H1 (cell line): ENCODE results near the gene ATF7. TPM values are rescaled to one million over a fixed set of nuclear protein-coding genes. Genes with fewer than 3 reads are reported as not detected.

Source experiments
- CTCF ChIA-PET: fragments of 300-600 bp; sonication (Branson Sonifier 250); formaldehyde crosslinking; loops from one replicate; lab custom pipeline; 2021; ENCODE audit not compliant: partially characterized antibody; lab: Charles Lee
- POLR2A ChIA-PET: fragments of 300-600 bp; sonication (Branson Sonifier 250); formaldehyde crosslinking; loops from one replicate; lab custom pipeline; 2021; ENCODE audit warnings: inconsistent platforms; ENCODE audit not compliant: partially characterized antibody; lab: Charles Lee
- DNase-seq, 2 experiments: peaks; one replicate each; pipeline versions ENCODE4 v3.0.0 to v3.0.0-alpha.2; 2010 to 2022; ENCODE audit warnings: low spot score in 2 of 2, low read depth in 1 of 2, mixed read lengths in 1 of 2
- FAIRE-seq: peaks from 2 replicates; lab custom pipeline; 2011; peaks lifted over from hg19 to GRCh38; lab: Jason Lieb, UNC
- H2AFZ ChIP-seq: 2 replicates; pipeline ENCODE4 v1.8.1; 2012; ENCODE audit warnings: low read length, inconsistent platforms
- H2AK5ac ChIP-seq: 2 replicates; pipeline ENCODE4 v1.6.1; 2013; ENCODE audit warnings: low read depth, low read length
- H2BK120ac ChIP-seq: replicated peaks from 2 replicates; pipeline ENCODE3; 2013; ENCODE audit warnings: low read depth, low read length, inconsistent platforms
- H2BK12ac ChIP-seq: 2 replicates; pipeline ENCODE4 v1.6.1; 2013; ENCODE audit warnings: low read depth, low read length
- H2BK15ac ChIP-seq: 2 replicates; pipeline ENCODE4 v1.6.1; 2013; ENCODE audit warnings: low read length
- H2BK20ac ChIP-seq: 2 replicates; pipeline ENCODE4 v1.6.1; 2013; ENCODE audit warnings: low read length
- H2BK5ac ChIP-seq: 2 replicates; pipeline ENCODE4 v1.6.1; 2013; ENCODE audit warnings: low read depth, low read length
- H3K14ac ChIP-seq: 2 replicates; pipeline ENCODE4 v1.6.1; 2013; ENCODE audit warnings: inconsistent platforms; ENCODE audit not compliant: insufficient read length
- H3K18ac ChIP-seq: 2 replicates; pipeline ENCODE4 v1.6.1; 2013; ENCODE audit warnings: low read length; ENCODE audit errors: extremely low read depth
- H3K23ac ChIP-seq: 2 replicates; pipeline ENCODE4 v1.6.1; 2013; ENCODE audit warnings: inconsistent platforms; ENCODE audit not compliant: insufficient read length
- H3K23me2 ChIP-seq: 2 replicates; pipeline ENCODE4 v1.6.1; 2013; ENCODE audit warnings: low read depth, low read length
- H3K27ac ChIP-seq: 2 replicates; pipeline ENCODE4 v1.6.1; 2011; ENCODE audit warnings: low read depth, low read length, inconsistent platforms
- H3K27me3 ChIP-seq, 4 experiments: replicated peaks in 1 of 4; 1 replicate in 1 of 4; 2 replicates in 3 of 4; pipeline versions ENCODE4 v1.6.1 to v1.8.1; 2011 to 2013; ENCODE audit warnings: low read length in 3 of 4, mild to moderate bottlenecking in 3 of 4, inconsistent platforms in 2 of 4, mixed read lengths in 2 of 4, moderate library complexity in 1 of 4; ENCODE audit not compliant: control insufficient read depth in 3 of 4, insufficient read depth in 3 of 4; ENCODE audit errors: extremely low read depth in 1 of 4
- H3K36me3 ChIP-seq, 4 experiments: 2 replicates each; pipeline versions ENCODE4 v1.6.1 to v1.8.1; 2011 to 2013; ENCODE audit warnings: mild to moderate bottlenecking in 4 of 4, low read length in 3 of 4, moderate library complexity in 2 of 4, control low read depth in 1 of 4, inconsistent platforms in 1 of 4; ENCODE audit not compliant: insufficient read depth in 4 of 4, control insufficient read depth in 2 of 4
- H3K4ac ChIP-seq: replicated peaks from 2 replicates; pipeline ENCODE3; 2013; ENCODE audit warnings: low read length, low read depth, mixed read lengths, inconsistent platforms; ENCODE audit not compliant: insufficient read length
- H3K4me1 ChIP-seq, 4 experiments: replicated peaks in 1 of 4; 1 replicate in 1 of 4; 2 replicates in 3 of 4; pipeline versions ENCODE4 v1.6.1 to v1.8.1; 2011 to 2013; ENCODE audit warnings: low read length in 3 of 4, inconsistent platforms in 2 of 4, mixed read lengths in 1 of 4; ENCODE audit not compliant: insufficient read depth in 4 of 4, control insufficient read depth in 3 of 4
- H3K4me2 ChIP-seq, 2 experiments: 2 replicates each; pipeline versions ENCODE4 v1.6.1 to v1.8.1; 2011 to 2013; ENCODE audit warnings: low read depth in 2 of 2, low read length in 2 of 2, control low read depth in 1 of 2, inconsistent platforms in 1 of 2, mild to moderate bottlenecking in 1 of 2; ENCODE audit not compliant: insufficient read depth in 1 of 2
- H3K4me3 ChIP-seq, 4 experiments: fragments of 200-600, 300-600 bp in 1 of 4; sonication (generic), shearing (Covaris generic), sonication (Bioruptor Twin) in 1 of 4; 2 replicates each; pipeline versions ENCODE4 v1.5.1 to v1.8.1; 2011 to 2016; ENCODE audit warnings: low read length in 4 of 4, low read depth in 3 of 4, control low read depth in 2 of 4, inconsistent platforms in 2 of 4, mild to moderate bottlenecking in 2 of 4, mixed read lengths in 1 of 4, moderate library complexity in 1 of 4; ENCODE audit not compliant: insufficient read depth in 2 of 4; ENCODE audit errors: extremely low read depth in 1 of 4
- H3K56ac ChIP-seq: replicated peaks from 2 replicates; pipeline ENCODE3; 2013; ENCODE audit warnings: low read depth, mild to moderate bottlenecking, mixed read lengths, low read length, inconsistent platforms; ENCODE audit not compliant: insufficient read length
- H3K79me1 ChIP-seq: 2 replicates; pipeline ENCODE4 v1.6.1; 2013; ENCODE audit warnings: low read depth, low read length, control low read depth
- H3K79me2 ChIP-seq, 2 experiments: 2 replicates each; pipeline versions ENCODE4 v1.6.1 to v1.8.1; 2012 to 2013; ENCODE audit warnings: low read length in 2 of 2, mild to moderate bottlenecking in 2 of 2, inconsistent platforms in 1 of 2; ENCODE audit not compliant: insufficient read depth in 2 of 2, control insufficient read depth in 1 of 2
- H3K9ac ChIP-seq, 4 experiments: replicated peaks in 1 of 4; 1 replicate in 1 of 4; 2 replicates in 3 of 4; pipeline versions ENCODE4 v1.6.1 to v1.8.1; 2011 to 2013; ENCODE audit warnings: low read depth in 3 of 4, low read length in 3 of 4, control low read depth in 2 of 4, mild to moderate bottlenecking in 2 of 4, moderate library complexity in 2 of 4, inconsistent platforms in 1 of 4; ENCODE audit errors: extremely low read depth in 1 of 4
- H3K9me3 ChIP-seq, 2 experiments: 2 replicates each; pipeline versions ENCODE4 v1.6.1 to v1.8.1; 2012 to 2013; ENCODE audit warnings: mild to moderate bottlenecking in 2 of 2, moderate library complexity in 2 of 2, control low read depth in 1 of 2, inconsistent platforms in 1 of 2, low read depth in 1 of 2, low read length in 1 of 2, mixed read lengths in 1 of 2; ENCODE audit not compliant: insufficient read depth in 2 of 2
- H4K20me1 ChIP-seq, 2 experiments: replicated peaks in 1 of 2; 2 replicates each; pipeline versions ENCODE3 to v1.8.1; 2011 to 2013; ENCODE audit warnings: inconsistent platforms in 2 of 2, low read length in 2 of 2, mild to moderate bottlenecking in 1 of 2; ENCODE audit not compliant: insufficient read depth in 2 of 2, control insufficient read depth in 1 of 2
- H4K5ac ChIP-seq: 2 replicates; pipeline ENCODE4 v1.6.1; 2013; ENCODE audit warnings: low read length, low read depth, mixed read lengths, inconsistent platforms; ENCODE audit not compliant: insufficient read length
- H4K8ac ChIP-seq: 2 replicates; pipeline ENCODE4 v1.8.0; 2013; ENCODE audit warnings: mild to moderate bottlenecking, moderate library complexity, low read length, inconsistent platforms; ENCODE audit not compliant: insufficient read depth; ENCODE audit errors: extremely low read depth
- H4K91ac ChIP-seq: replicated peaks from 2 replicates; pipeline ENCODE3; 2013; ENCODE audit warnings: low read length, mixed read lengths, inconsistent platforms; ENCODE audit not compliant: insufficient read length
- CBX8 ChIP-seq: fragments of 300-800, 300-1000 bp; sonication (generic); IDR thresholded peaks from 2 replicates; pipeline ENCODE4 v1.7.1; 2016; ENCODE audit warnings: low read depth, low read length, borderline replicate concordance
- CHD1 ChIP-seq: IDR thresholded peaks from 2 replicates; pipeline ENCODE4 v1.6.1; 2012; ENCODE audit warnings: low read depth, low read length, improper control_type of control experiment
- EGR1 ChIP-seq: IDR thresholded peaks from 2 replicates; pipeline ENCODE4 v1.6.1; 2011; ENCODE audit warnings: low read depth, low read length, borderline replicate concordance
- PHF8 ChIP-seq: fragments of 200-600 bp; sonication (generic); conservative IDR thresholded peaks from 2 replicates; pipeline ENCODE4 v1.7.1; 2012; ENCODE audit warnings: low read depth, mild to moderate bottlenecking, inconsistent platforms, low read length, moderate library complexity
- RNF2 ChIP-seq: fragments of 200-900, 300-1000 bp; sonication (generic); IDR thresholded peaks from 2 replicates; pipeline ENCODE4 v1.7.1; 2016; ENCODE audit warnings: borderline replicate concordance, low read depth, mild to moderate bottlenecking, antibody characterized with exemption, low read length; ENCODE audit not compliant: poor library complexity, severe bottlenecking; ENCODE audit errors: missing control alignments
- SIX5 ChIP-seq: IDR thresholded peaks from 2 replicates; pipeline ENCODE4 v1.6.1; 2011; ENCODE audit warnings: mild to moderate bottlenecking, low read depth, low read length
- SP2 ChIP-seq: IDR thresholded peaks from 2 replicates; pipeline ENCODE4 v1.6.1; 2012; ENCODE audit warnings: mild to moderate bottlenecking, low read length, inconsistent platforms
- SUZ12 ChIP-seq: fragments of 200-600 bp; sonication (generic); IDR thresholded peaks from 2 replicates; pipeline ENCODE4 v1.6.1; 2012; ENCODE audit warnings: mild to moderate bottlenecking, inconsistent platforms, low read length, moderate library complexity, mixed read lengths
- WGBS, 2 experiments: shearing (Covaris generic) in 1 of 2; methylation state at CpG; one replicate each; pipeline versions ENCODE4 v1.1.6 to v1.1.7; 2013 to 2015; ENCODE audit warnings: low lambda C conversion rate in 2 of 2, mixed read lengths in 2 of 2, inconsistent platforms in 1 of 2, low coverage in 1 of 2, missing lambda C conversion rate in 1 of 2; ENCODE audit not compliant: insufficient replicate concordance in 2 of 2, insufficient coverage in 1 of 2, insufficient read length in 1 of 2; ENCODE audit errors: extremely low coverage in 1 of 2, missing lambda C conversion rate in 1 of 2; 5-methylcytosine and 5-hydroxymethylcytosine counted together
- polyA plus RNA-seq, 7 experiments: library from polyadenylated mRNA; depleted of rRNA in 3 of 7; stranded (reverse) in 5 of 7; unstranded in 2 of 7; fragments of >200 nt in 5 of 7; fragments of 200-250 nt in 2 of 7; gene quantifications; 1 replicate in 5 of 7; 2 replicates in 1 of 7; 4 replicates in 1 of 7; pipeline versions ENCODE4 v1.2.1 to v1.2.3, GENCODE V29; 2011 to 2013; ENCODE audit warnings: missing spikeins in 2 of 7, mixed read lengths in 2 of 7
- total RNA-seq: library from RNA; stranded (reverse); fragmentation: NEBNext Ultra II Directional; extraction: Animal tissue kit (Norgen Biotek cat#: 25700); gene quantifications from 2 replicates; pipeline ENCODE4 v1.2.1, GENCODE V29; 2021
- TF ChIP-seq, protein P1 (sequence below): IDR thresholded peaks from 2 replicates; pipeline ENCODE4 v1.6.1; 2011; ENCODE audit warnings: low read length, improper control_type of control experiment

ATF7 gene
- total and polyA plus RNA-seq, 2 of the 8 experiments (the other 6 are each of a cell fraction or from before 2014, with no cell fraction given): 10.1 to 16.6 TPM

- Histone ChIP-seq H3K79me2 (peaks cover 0 to 18% of the 10 kb centered on the region in 2 experiments; a peak in 2 of 4 replicates), H3K36me3 (no peaks in the 10 kb centered on the region), H3K18ac (no peak overlapping the region; the same call in 1 of the 2 replicates), H3K4me1 (peaks cover 15 to 51% (median 21%) of the 10 kb centered on the region in 4 experiments), H2AFZ (no peak overlapping the region), H4K20me1 (no peaks in the 10 kb centered on the region), H2BK120ac (peak overlapping the region; percentile 44), H4K91ac (peak overlapping the region; percentile 71), H3K23me2 (peaks cover 29% of the 10 kb centered on the region), H2BK5ac (peak overlapping the region; percentile 77), H4K5ac (no peak overlapping the region), H3K79me1 (peaks cover 7% of the 10 kb centered on the region), H3K27ac (peak overlapping the region; percentile 57), H2AK5ac (0 out of 2 replicates have a peak overlapping the region, but pooled peaks have one; percentile 55), H3K9ac (peak overlapping the region in 1 of 4 experiments; percentile 28; a peak in 1 of 7 replicates), H3K14ac (no peak overlapping the region), H3K9me3 (no peaks in the 10 kb centered on the region), H3K56ac (no peak overlapping the region), H3K4ac (no peak overlapping the region), H2BK20ac (0 out of 2 replicates have a peak overlapping the region, but pooled peaks have one; percentile 8), H4K8ac (no peak overlapping the region), H3K4me3 (peak overlapping the region in 2 of 4 experiments; percentile 2 to 27; a peak in 1 of 8 replicates), H3K27me3 (no peaks in the 10 kb centered on the region), H2BK12ac (peak overlapping the region; percentile 60; the same call in 1 of the 2 replicates), H3K23ac (no peak overlapping the region), H3K4me2 (peak overlapping the region; percentile 53 to 54), H2BK15ac (peak overlapping the region; percentile 9)
- no peak for DNase-seq
- FAIRE-seq: no peak
- POLR2A ChIA-PET: interaction anchor here (0.8 to 67.0 kb wide), 5 partner anchors 2 to 175 kb away, joined by 3 to 3397 read pairs (median 4); partner anchors contain the start of genes AAAS, MAP3K12, NPFF and PCBP2
- CTCF ChIA-PET: interaction anchor here (0.6 to 5.5 kb wide), 4 partner anchors 12 to 207 kb away, joined by 5 to 41 read pairs (median 10); no protein-coding TSS in a partner anchor
- 54% methylated on average over 5 of the region's 5 CpGs; no CpG with 5 or more reads in 1 of the 2 experiments for WGBS, 2 experiments
- TF ChIP-seq, protein P1, sequence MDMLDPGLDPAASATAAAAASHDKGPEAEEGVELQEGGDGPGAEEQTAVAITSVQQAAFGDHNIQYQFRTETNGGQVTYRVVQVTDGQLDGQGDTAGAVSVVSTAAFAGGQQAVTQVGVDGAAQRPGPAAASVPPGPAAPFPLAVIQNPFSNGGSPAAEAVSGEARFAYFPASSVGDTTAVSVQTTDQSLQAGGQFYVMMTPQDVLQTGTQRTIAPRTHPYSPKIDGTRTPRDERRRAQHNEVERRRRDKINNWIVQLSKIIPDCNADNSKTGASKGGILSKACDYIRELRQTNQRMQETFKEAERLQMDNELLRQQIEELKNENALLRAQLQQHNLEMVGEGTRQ: peak; percentile 87
- TF ChIP-seq SIX5: no peak
- TF ChIP-seq CBX8: no peak
- TF ChIP-seq EGR1: no peak
- no peak for TF ChIP-seq CHD1
- no peak for TF ChIP-seq RNF2
- no peak for TF ChIP-seq PHF8
- TF ChIP-seq SP2: no peak
- no peak for TF ChIP-seq SUZ12
Measured at GRCh38 chr12:53495903-53496751, 130.1 kb downstream of the ATF7 start.
